GM18499 (cell line): ENCODE results near the gene ACP3.
"Not testable (repeated sequence)": the region's sequence is repeated elsewhere in the genome, so short reads cannot be mapped to it uniquely, and the experiment has no call there.

Experiments
- ATAC-seq: cut with Tn5 transposase; IDR thresholded peaks from one replicate; pipeline ENCODE4 v1.9.1; 2021; ENCODE audit warnings: moderate number of reproducible peaks; ENCODE audit not compliant: insufficient read depth, unreplicated experiment

The ACP3 gene

DNA sequence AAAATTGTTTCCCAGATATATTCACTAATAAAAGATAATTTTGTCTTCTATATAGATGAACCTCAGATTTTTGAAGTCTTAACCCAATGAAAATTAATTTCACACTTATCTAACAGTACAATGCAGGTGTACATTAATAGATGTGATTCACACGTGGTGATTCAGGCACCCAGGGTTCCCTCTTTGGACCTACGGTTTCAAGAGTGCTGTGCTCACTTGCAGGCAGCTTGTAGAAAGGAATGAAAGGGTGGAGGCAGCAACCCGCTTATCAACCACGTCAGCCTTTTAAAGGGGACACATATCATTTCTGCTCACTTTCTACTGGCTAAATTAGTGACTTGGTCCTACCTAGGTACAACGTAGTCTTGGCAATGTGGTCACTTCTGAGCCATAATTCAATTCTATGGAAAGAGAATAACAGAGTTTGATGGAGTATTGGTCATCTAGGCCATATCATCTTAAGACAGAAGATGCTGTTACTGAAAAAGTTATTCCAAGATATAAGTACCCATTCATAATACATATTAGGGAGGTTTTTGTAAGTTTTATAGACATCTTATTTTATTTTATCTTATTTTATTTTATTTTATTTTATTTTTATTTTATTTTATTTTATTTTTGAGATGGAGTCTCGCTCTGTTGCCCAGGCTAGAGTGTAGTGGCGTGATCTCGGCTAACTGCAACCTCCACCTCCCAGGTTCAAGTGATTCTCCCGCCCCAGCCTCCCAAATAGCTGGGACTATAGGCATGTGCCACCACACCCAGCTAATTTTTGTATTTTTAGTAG, 37.9 kb downstream of the ACP3 start:
- no peak for ATAC-seq

DNA sequence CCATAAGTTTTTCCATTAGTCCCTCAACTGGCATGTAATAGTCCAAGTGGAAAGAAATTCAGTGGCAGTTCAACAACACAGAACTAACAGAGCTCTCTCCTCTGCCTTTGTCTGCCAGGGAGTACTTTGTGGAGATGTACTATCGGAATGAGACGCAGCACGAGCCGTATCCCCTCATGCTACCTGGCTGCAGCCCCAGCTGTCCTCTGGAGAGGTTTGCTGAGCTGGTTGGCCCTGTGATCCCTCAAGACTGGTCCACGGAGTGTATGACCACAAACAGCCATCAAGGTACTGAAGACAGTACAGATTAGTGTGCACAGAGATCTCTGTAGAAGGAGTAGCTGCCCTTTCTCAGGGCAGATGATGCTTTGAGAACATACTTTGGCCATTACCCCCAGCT, 39.4 kb downstream of the ACP3 start:
- no peak for ATAC-seq

DNA sequence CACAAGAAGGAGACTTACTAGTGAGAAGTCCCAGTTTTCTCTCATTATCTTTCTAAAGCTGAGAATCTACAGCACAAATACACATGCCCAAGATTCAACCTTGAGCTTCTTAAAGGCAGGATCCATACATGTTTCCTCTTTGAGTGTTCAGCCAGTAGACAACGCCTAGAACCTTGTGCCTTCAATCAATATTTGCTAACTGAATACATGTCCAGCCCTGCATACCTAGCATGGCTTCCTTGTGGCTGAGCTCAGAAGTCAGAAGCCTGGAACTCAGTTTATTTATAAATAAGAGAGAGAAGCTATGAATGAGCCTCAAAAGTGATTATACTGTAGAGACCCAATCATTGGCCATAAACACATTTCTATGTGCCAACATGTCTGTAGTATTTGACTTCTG, 43.5 kb downstream of the ACP3 start:
- ATAC-seq, result no peak

DNA sequence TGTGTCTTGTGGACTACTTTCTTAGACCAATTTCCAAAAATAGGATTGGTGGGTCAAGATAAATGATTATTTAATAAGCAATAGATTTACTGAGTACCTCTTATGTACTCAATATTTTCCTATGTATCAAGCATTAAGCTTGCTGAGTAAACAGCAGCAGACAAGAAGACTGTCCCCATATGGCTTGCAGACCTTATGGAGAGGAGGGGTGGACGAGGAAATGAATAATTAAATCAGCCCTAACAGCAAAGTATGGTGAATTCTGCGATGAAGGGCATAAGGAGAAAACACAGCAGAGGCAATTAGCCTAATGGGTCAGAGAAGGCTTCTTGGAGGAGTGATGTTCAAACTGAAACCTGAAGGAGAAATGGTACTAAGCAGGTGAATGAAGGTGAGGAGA, 45.1 kb downstream of the ACP3 start:
- no peak for ATAC-seq

DNA sequence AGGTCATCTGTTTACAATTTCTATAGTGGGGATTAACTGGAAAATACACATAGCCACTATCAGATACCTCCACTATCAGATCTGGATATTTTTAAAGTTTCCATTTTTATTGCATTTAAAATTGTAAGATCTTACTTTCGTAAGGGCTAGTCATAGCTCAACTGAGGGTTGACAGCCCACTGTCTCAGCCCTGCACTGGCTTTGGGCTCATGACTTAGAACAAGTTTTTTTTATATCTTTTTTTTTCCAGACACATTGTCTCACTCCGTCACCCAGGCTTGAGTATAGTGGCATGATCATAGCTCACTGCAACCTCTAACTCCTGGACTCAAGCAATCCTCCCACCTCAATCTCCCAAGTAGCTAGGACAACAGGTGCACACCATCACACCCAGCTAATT, 51.3 kb downstream of the ACP3 start:
- no peak for ATAC-seq

DNA sequence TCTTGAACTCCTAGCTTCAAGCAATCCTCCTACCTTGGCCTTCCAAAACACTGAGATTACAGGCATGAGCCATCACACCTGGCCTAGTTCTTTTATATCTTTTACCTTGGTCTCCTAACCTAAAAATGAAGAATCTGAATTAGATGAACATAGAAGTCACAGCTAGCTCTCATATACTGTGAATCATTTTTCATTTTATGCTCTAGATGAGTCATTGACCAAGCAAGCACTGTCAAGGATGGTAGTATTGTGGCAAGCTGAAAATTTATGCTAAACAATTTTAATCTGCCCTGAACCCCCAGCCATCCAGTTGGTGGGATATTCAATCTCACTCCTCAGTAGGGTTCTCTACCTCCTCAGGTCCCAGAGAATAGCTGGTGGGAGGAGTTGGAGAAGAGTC, 51.8 kb downstream of the ACP3 start:
- no peak for ATAC-seq

DNA sequence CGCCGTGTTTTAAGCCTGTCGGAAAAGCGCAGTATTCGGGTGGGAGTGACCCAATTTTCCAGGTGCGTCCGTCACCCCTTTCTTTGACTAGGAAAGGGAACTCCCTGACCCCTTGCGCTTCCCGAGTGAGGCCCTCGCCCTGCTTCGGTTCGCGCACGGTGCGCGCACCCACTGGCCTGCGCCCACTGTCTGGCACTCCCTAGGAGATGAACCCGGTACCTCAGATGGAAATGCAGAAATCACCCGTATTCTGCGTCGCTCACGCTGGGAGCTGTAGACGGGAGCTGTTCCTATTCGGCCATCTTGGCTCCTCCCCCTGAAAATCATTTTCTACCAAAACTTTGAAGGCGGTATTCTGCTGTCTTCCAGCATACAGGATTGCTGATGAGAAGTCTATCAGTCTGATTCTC, 59.7 kb downstream of the ACP3 start:
- ATAC-seq, result not testable (repeated sequence)

DNA sequence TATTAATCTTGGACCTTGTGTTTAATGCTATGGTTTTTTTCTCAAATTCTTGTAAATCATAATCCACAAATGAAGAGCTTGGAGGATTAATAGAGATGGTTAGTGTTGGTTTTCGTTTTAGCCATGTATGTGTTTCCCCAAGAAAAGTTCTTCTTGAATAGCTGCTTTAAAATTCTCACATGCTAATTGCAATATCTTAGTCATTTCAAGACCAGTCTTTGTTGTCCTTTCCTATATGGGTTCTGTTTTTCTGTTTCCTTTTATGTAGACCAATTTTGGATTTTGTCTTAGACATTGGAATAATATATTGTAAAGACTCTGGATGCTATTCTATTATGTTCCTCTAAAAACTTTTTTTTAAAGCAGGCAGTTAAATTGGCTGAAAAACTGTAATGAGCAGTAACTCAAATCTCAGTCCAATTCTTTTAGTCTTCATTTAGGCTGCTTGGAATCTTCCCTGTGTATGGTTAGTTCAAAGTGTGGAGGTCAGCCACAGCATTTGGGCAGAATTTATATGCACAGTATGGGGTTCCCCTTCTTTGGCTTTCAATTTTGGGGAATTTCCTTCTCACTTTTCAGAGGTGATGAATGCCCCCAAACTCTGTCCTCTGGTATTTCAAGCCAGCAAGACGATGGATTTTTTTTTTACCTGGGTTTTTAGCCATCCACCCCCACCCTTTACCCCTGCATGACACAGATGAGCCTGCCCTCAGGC, 61.0 kb downstream of the ACP3 start:
- no peak for ATAC-seq

DNA sequence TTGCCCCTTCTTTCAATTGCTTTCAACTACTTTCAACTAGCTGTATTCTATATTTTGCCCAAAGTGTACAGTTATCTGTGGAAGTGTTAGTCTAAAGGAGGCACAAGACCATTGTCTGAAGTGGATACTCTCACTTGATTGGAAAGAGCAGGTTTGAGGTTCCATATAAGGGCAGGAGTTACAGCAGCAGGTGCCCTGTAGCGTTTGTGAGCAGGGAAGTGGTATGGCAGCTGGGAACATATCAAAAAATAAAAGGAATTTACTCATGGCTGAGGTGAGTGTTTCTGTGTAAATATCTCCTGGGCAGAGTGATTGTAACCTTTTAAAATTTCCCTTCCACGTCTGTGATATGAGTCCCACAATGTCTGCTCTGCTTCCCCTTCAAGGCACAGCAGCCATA, 61.6 kb downstream of the ACP3 start:
- ATAC-seq, result no peak

DNA sequence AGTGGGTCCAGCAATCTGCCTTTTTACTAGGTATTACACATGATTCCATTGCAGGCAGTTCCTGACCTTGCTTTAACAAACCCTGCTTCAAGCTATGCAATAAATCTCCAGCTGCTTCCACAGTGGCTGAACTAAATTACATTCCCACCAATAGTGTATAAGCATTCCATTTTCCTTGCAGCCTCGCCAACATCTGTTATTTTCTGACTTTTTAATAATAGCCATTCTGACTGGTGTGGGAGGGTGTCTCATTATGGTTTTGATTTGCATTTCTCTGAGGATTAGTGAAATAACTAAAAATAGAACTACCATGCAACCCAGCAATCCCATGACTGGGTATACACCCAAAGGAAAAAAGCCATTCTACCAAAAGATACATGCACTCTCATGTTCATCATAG, 63.7 kb downstream of the ACP3 start:
- ATAC-seq, result no peak

DNA sequence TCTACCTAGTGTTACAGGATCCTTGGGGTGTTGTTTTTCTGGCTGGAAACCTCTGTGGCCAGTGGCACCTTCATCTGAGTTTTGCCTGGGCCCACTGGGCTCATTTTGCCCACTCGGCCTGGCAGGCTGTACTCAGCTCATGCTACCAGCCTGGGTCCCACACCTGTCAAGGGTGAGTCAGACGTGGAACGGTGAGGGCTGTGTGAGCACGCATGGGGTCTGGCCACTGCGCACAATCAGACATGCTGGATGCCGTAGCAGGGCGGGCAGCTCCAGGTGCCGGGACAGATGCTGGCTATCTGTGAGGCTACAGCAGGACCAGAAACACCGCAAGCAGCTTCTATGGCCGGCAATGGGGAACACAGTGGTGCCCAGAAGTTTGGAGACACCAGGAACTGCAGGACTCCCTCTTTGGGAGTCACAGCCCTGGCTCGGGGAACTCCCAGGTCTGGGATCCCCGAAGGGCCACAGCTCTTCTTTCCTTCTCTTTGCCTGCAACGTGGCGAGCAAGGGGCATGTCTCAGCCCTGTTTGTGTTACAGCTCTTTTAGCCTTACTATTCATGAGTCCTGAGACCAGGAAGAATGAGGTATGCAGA, 64.2 kb downstream of the ACP3 start:
- ATAC-seq, result no peak

DNA sequence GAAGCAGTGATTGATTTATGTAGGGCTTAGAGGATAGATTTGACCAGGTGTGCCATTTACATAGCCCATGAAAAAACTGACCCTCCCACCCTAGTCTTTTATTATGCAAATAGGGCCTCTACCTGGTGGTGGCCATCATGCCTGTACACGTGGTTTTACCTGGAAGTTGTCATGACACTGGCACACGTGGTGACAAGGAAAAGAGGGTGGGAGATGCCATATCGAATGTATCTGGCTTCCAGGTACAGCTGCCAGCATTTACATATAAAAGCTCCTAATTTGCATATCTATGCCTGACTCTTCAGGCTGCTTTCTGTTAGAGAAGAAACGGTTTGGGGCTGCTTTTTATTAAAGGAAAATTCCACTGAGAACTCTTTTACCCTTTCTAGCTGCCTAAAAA, 65.1 kb downstream of the ACP3 start:
- ATAC-seq, result no peak

DNA sequence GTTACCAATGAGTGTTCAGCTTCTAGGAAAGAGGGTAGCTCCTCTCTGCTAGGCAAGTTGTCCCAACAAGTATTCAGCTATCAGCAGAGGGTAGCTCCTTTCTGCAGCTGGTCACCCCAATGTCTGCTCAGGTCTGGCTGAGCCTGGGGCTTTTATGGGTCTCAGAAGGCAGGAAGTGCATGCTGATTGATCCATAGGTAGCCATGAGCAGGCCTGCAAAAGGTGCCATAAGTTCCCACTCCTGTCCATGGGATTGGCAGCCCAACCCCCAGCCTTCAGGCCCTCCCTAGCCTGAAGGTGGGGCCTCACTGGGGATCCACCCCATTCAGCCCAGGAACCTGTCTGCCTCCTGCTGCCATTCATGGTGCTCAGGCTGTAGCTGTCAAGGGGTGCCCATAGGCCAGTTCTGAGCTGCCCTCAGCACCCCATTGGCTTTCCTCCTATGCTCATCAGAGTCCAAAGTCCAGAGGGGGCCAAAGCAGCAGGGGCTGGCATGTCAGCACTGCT, 65.5 kb downstream of the ACP3 start:
- no peak for ATAC-seq

DNA sequence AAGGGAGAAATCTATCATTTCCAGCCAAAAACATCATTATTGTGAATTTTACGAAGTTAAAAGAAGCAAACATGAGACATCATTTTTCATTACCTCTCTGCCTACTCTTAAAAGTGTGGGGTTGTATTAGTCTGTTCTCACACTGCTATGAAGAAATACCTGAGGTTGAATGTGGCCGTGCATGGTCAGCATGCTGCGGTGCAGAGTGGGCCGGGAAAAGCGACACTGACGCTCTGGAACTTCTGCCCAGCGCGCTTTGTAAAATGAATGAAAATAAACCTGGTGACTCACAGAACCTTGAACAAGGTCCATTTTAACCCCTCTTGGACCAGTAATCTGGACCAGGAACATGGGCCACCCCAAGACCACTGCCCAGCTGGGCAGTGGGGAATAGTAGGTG, 69.1 kb downstream of the ACP3 start:
- ATAC-seq, result no peak

DNA sequence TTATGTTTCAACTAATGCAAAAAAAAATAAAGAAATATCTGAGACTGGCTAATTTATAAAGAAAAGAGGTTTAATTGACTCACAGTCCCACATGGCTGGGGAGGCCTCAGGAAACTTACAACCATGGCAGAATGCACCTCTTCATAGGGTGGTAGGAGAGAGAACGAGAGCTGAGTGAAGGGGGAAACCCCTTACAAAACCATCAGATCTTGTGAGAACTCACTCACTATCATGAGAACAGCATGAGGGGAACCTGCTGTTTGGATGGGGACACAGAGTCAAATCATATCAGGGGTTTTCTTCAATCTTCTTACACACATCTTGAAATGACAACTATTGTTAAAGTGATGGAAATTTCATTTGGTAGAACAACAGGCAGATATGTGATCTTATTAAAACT, 75.5 kb downstream of the ACP3 start:
- ATAC-seq, result not testable (repeated sequence)

DNA sequence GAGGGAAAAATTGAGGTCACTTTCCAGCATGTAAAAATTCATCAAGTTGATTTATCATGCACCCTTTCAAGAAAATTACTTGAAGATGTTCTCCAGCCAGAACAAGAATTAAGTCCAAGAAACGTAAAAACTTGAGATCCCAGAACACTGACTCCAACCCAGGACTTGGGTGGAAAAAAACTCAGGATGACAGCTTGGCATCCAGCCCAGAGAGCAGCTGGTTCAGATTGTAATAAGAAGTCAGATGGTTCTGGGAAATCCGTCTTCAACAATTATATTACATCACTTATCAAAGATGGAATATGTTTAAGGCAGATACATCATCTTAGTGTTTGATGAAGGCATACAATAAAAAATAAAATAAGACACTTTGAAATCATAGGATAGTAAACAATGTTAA, 77.1 kb downstream of the ACP3 start:
- no peak for ATAC-seq

DNA sequence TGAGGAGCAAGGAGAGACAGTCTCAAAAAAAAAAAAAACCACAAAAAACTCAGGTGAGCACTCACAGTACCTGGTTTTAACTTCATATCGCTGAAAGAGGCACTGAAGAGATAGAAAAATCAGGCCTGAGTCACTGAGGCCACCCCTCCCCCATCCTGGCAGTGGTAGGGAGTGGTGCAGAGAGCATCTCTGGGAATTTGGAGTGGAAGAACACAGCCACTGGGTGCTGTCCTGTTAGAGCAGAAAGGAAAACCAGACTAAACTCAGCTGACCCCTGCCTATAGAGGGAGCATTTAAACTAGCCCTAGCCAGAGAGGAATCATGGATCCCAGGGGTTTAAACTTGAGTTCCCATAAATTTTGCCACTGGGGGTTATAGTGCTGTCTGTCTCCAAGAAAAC, 77.9 kb downstream of the ACP3 start:
- ATAC-seq, result no peak

DNA sequence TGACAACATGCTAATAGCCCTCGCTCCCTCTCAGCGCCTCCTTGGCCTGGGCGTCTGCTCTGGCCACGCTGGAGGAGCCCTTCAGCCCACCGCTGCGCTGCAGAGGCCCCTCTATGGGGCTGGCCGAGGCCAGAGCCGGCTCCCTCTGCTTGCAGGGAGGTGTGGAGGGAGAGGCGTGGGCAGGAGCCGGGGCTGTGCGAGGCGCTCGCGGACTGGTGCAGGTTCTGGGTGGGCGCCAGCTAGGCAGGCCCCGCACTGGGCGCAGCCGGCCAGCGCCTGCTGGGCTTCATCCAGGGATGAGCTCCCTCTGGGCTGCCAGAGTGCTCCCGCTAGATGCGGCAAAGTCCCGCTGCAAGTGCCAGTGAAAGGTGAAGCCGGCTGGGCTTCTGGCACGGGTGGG, 79.0 kb downstream of the ACP3 start:
- ATAC-seq, result no peak

DNA sequence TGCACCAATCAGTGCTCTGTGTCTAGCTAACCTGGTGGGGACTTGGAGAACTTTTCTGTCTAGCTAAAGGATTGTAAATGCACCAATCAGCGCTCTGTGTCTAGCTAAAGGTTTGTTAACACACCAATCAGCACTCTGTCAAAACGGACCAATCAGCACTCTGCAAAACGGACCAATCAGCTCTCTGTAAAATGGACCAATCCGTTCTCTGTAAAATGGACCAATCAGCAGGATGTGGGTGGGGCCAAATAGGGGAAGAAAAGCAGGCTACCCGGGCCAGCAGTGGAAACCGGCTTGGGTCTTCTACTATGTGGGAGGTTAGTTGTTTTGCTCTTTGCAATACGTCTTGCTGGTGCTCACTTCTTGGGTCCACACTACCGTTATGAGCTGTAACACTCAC, 79.6 kb downstream of the ACP3 start:
- not testable (repeated sequence) for ATAC-seq

DNA sequence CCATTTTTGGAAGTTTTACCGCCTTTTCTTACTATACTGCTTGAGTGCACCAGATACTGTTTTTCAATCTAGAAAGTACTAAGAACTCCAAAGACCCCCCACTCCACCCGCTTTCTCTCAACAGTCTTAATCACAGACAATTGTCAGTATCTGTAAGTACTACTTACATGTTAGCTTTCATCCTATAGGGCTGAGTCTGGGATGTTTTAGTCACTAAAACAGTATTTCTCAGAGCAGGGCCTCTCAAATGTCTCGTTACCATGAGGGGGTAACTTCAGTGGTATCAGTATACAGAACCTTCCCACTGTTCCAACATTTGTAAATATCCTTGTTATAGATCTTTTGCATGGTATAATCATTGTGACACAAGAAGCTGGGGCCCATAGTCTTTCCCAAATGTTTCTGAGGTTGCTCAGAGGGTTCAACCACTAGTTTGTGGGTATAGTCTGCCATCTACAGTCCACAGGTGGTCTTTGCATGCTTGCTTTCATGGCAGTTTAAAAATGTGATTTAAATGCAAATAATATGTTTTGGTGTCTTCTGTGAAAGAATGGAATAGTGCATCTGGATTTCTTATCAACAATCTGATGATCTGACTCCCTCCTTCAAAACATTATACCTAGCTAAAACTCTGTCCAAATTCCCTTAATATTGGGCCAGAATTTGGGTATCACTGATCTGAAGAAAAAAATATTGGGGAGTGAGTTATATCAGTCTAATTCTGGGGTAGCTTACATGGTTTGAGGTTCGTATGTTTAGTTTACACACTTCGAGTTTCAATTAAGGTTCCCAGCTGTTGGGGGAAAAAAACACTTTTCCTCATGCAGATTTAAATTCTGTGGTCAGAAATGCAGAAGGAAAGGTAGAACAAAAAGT, 82.1 kb downstream of the ACP3 start:
- ATAC-seq, result no peak
